Effector memory CD4-positive, alpha-beta T cell (primary cell): ENCODE data around the gene RGS19.

Experiments used
- DNase-seq, 3 donors: peaks; one replicate each; pipeline ENCODE4 v3.0.0-alpha.2; 2020
- H3K27ac ChIP-seq: 2 replicates; pipeline ENCODE4 v1.7.0; 2013; ENCODE audit warnings: mild to moderate bottlenecking, low read length, moderate library complexity; ENCODE audit not compliant: insufficient read depth, poor library complexity, severe bottlenecking
- H3K27me3 ChIP-seq: replicated peaks from 2 replicates; pipeline ENCODE4 v1.7.0; 2013; ENCODE audit warnings: mild to moderate bottlenecking, low read length; ENCODE audit not compliant: insufficient read depth, control insufficient read depth, poor library complexity, severe bottlenecking
- H3K36me3 ChIP-seq: 2 replicates; pipeline ENCODE4 v1.7.0; 2013; ENCODE audit warnings: mild to moderate bottlenecking, low read length, moderate library complexity; ENCODE audit not compliant: control insufficient read depth, insufficient read depth
- H3K4me1 ChIP-seq: 2 replicates; pipeline ENCODE4 v1.7.0; 2013; ENCODE audit warnings: low read length, mild to moderate bottlenecking; ENCODE audit not compliant: control insufficient read depth, insufficient read depth, poor library complexity, severe bottlenecking
- H3K4me3 ChIP-seq: 2 replicates; pipeline ENCODE4 v1.7.0; 2013; ENCODE audit warnings: low read length, low read depth, mild to moderate bottlenecking; ENCODE audit not compliant: insufficient read depth, poor library complexity, severe bottlenecking
- H3K9me3 ChIP-seq: 2 replicates; pipeline ENCODE4 v1.7.0; 2013; ENCODE audit warnings: mild to moderate bottlenecking, low read length, moderate library complexity; ENCODE audit not compliant: control insufficient read depth

Gene RGS19

GRCh38 chr20:64027981-64028685 is 51.2 kb downstream of the RGS19 start:
- H3K36me3 ChIP-seq, result peaks cover 94% of the 10 kb centered on the region
- no peak for DNase-seq
- no peaks in the 10 kb centered on the region for H3K4me1 ChIP-seq
- H3K27me3 ChIP-seq, result no peaks in the 10 kb centered on the region
- H3K4me3 ChIP-seq, result no peak overlapping the region
- no peaks in the 10 kb centered on the region for H3K9me3 ChIP-seq
- no peak overlapping the region for H3K27ac ChIP-seq

GRCh38 chr20:64025826-64026412 is 53.4 kb downstream of the RGS19 start:
- no peak overlapping the region for H3K27ac ChIP-seq
- peaks cover 99% of the 10 kb centered on the region for H3K36me3 ChIP-seq
- DNase-seq, result no peak
- H3K27me3 ChIP-seq, result no peaks in the 10 kb centered on the region
- H3K4me1 ChIP-seq, result no peaks in the 10 kb centered on the region
- no peaks in the 10 kb centered on the region for H3K9me3 ChIP-seq
- no peak overlapping the region for H3K4me3 ChIP-seq

GRCh38 chr20:64025101-64025825 is 54.1 kb downstream of the RGS19 start:
- Histone ChIP-seq H3K9me3 (no peaks in the 10 kb centered on the region), H3K36me3 (peaks cover 94% of the 10 kb centered on the region), H3K4me1 (no peaks in the 10 kb centered on the region), H3K4me3 (no peak overlapping the region), H3K27ac (no peak overlapping the region), H3K27me3 (no peaks in the 10 kb centered on the region)
- DNase-seq, result no peak

GRCh38 chr20:64024141-64024990 is 55.0 kb downstream of the RGS19 start:
- H3K27ac ChIP-seq, result no peak overlapping the region
- H3K27me3 ChIP-seq, result no peaks in the 10 kb centered on the region
- H3K4me1 ChIP-seq, result no peaks in the 10 kb centered on the region
- H3K36me3 ChIP-seq, result peaks cover 93% of the 10 kb centered on the region
- no peaks in the 10 kb centered on the region for H3K9me3 ChIP-seq
- no peak overlapping the region for H3K4me3 ChIP-seq
- DNase-seq, result no peak

GRCh38 chr20:64023361-64024140 is 55.8 kb downstream of the RGS19 start:
- Histone ChIP-seq H3K27me3 (no peaks in the 10 kb centered on the region), H3K4me3 (no peak overlapping the region), H3K36me3 (peaks cover 93% of the 10 kb centered on the region), H3K4me1 (no peaks in the 10 kb centered on the region), H3K9me3 (no peaks in the 10 kb centered on the region), H3K27ac (no peak overlapping the region)
- DNase-seq, result no peak
